A549 (cell line): ENCODE results near the gene ARID1B. TPM values are rescaled to one million over a fixed set of nuclear protein-coding genes. Genes with fewer than 3 reads are reported as not detected.
A peak's percentile ranks its signal among the peaks of the same experiment; 100 is the strongest.

Experiments
- ATAC-seq, 2 experiments: fragments of 200-7000 bp in 1 of 2; fragments of >200 bp in 1 of 2; cut with Nextera tagmentation in 1 of 2; cut with Tn5 transposase in 1 of 2; 3 replicates each; pipeline versions ENCODE4 v1.8.0 to v1.9.1; 2018 to 2020; ENCODE audit warnings: mild to moderate bottlenecking in 1 of 2, moderate library complexity in 1 of 2
- CTCF ChIA-PET: fragments of 300-600 bp; sonication (Branson Sonifier 250); formaldehyde crosslinking; extraction: SDS; loops from one replicate; lab custom pipeline; 2021; ENCODE audit warnings: antibody characterized with exemption, inconsistent platforms; lab: Yijun Ruan, JAX
- POLR2A ChIA-PET: fragments of 350-600 bp; formaldehyde crosslinking; extraction: SDS; loops from one replicate; lab custom pipeline; 2021; ENCODE audit warnings: antibody characterized with exemption, inconsistent platforms; lab: Yijun Ruan, JAX
- DNase-seq, 2 experiments: peaks; one replicate each; pipeline versions ENCODE4 v3.0.0 to v3.0.0-alpha.2; 2011 to 2016; ENCODE audit warnings: low read depth in 1 of 2, low spot score in 1 of 2
- FAIRE-seq: peaks from 2 replicates; lab custom pipeline; 2011; peaks lifted over from hg19 to GRCh38; lab: Jason Lieb, UNC
- H3K27ac ChIP-seq, 2 experiments: fragments of >200 bp; sonication (Bioruptor Twin); formaldehyde crosslinking; 3 replicates each; pipeline ENCODE4 v1.5.1; 2016 to 2017
- H3K4me1 ChIP-seq: fragments of >200 bp; sonication (Bioruptor Twin); formaldehyde crosslinking; 3 replicates; pipeline ENCODE4 v1.6.1; 2016
- H3K4me2 ChIP-seq: fragments of >200 bp; sonication (Bioruptor Twin); formaldehyde crosslinking; 3 replicates; pipeline ENCODE4 v1.6.1; 2016
- H3K4me3 ChIP-seq: fragments of >200 bp; sonication (Bioruptor Twin); formaldehyde crosslinking; 3 replicates; pipeline ENCODE4 v1.5.1; 2016
- H3K9me3 ChIP-seq: fragments of >200 bp; sonication (Bioruptor Twin); formaldehyde crosslinking; 3 replicates; pipeline ENCODE4 v1.6.1; 2016
- ATOH8 ChIP-seq: fragments of 250-450 bp; sonication (Bioruptor Pico); IDR thresholded peaks from 2 replicates; pipeline ENCODE4 v1.5.0; 2020; ENCODE audit warnings: low read depth, mild to moderate bottlenecking, moderate library complexity
- BHLHE40 ChIP-seq: IDR thresholded peaks from 2 replicates; pipeline ENCODE4 v1.6.1; 2012; ENCODE audit warnings: low read depth, low read length, inconsistent platforms
- CBX8 ChIP-seq: fragments of 200-600 bp; sonication (generic); IDR thresholded peaks from 2 replicates; pipeline ENCODE4 v1.6.1; 2016
- CHD4 ChIP-seq: fragments of 200-600 bp; sonication (generic); IDR thresholded peaks from 2 replicates; pipeline ENCODE4 v1.6.1; 2016; ENCODE audit warnings: antibody characterized with exemption, mild to moderate bottlenecking, borderline replicate concordance
- E2F6 ChIP-seq: IDR thresholded peaks from 2 replicates; pipeline ENCODE4 v1.6.1; 2012; ENCODE audit warnings: low read depth, borderline replicate concordance
- EHF ChIP-seq: fragments of 250-450 bp; sonication (Bioruptor Pico); IDR thresholded peaks from 2 replicates; pipeline ENCODE4 v1.5.0; 2020; ENCODE audit warnings: mild to moderate bottlenecking
- EP300 ChIP-seq, 2 experiments: fragments of >200 bp; sonication (Bioruptor Twin); formaldehyde crosslinking; IDR thresholded peaks; 2 replicates in 1 of 2; 3 replicates in 1 of 2; pipeline ENCODE4 v1.6.1; 2016 to 2017
- ESRRA ChIP-seq: fragments of 150-350 bp; IDR thresholded peaks from 2 replicates; pipeline ENCODE4 v1.6.1; 2014; ENCODE audit warnings: mild to moderate bottlenecking, low read length, borderline replicate concordance
- FOSB ChIP-seq: fragments of 250-450 bp; sonication (Bioruptor Pico); IDR thresholded peaks from 2 replicates; pipeline ENCODE4 v1.5.0; 2020; ENCODE audit warnings: mild to moderate bottlenecking, moderate library complexity
- FOSL2 ChIP-seq, 2 experiments: fragments of 450-650 bp in 1 of 2; fragments of >200 bp in 1 of 2; sonication (Bioruptor Twin) in 1 of 2; formaldehyde crosslinking; IDR thresholded peaks; 2 replicates each; pipeline versions ENCODE4 v1.5.0 to v1.6.1; 2016 to 2020; ENCODE audit warnings: mild to moderate bottlenecking in 1 of 2, moderate library complexity in 1 of 2
- FOXS1 ChIP-seq: fragments of 250-450 bp; sonication (Bioruptor Pico); IDR thresholded peaks from 2 replicates; pipeline ENCODE4 v1.5.0; 2020; ENCODE audit warnings: mild to moderate bottlenecking, moderate library complexity
- GATA3 ChIP-seq: IDR thresholded peaks from 2 replicates; pipeline ENCODE4 v1.6.1; 2012; ENCODE audit warnings: borderline replicate concordance
- HDAC2 ChIP-seq: fragments of 200-600 bp; sonication (generic); IDR thresholded peaks from 2 replicates; pipeline ENCODE4 v1.6.1; 2016
- HEYL ChIP-seq: fragments of 250-450 bp; sonication (Bioruptor Pico); IDR thresholded peaks from 2 replicates; pipeline ENCODE4 v1.8.0; 2021; ENCODE audit warnings: mild to moderate bottlenecking, moderate library complexity
- HOXB13 ChIP-seq: fragments of 250-450 bp; sonication (Bioruptor Pico); IDR thresholded peaks from 2 replicates; pipeline ENCODE4 v1.5.0; 2020; ENCODE audit warnings: low read depth, mild to moderate bottlenecking, moderate library complexity
- JUNB ChIP-seq: fragments of >200 bp; sonication (Bioruptor Twin); formaldehyde crosslinking; IDR thresholded peaks from 2 replicates; pipeline ENCODE4 v1.6.1; 2016
- KDM1A ChIP-seq: fragments of 200-600 bp; sonication (generic); IDR thresholded peaks from 2 replicates; pipeline ENCODE4 v1.6.1; 2016; ENCODE audit warnings: low read depth, mild to moderate bottlenecking
- KDM5A ChIP-seq: fragments of 200-600 bp; sonication (generic); IDR thresholded peaks from 2 replicates; pipeline ENCODE4 v1.6.1; 2016; ENCODE audit warnings: antibody characterized with exemption, mild to moderate bottlenecking
- MAX ChIP-seq: IDR thresholded peaks from 2 replicates; pipeline ENCODE4 v1.6.1; 2012
- POLR2A ChIP-seq: IDR thresholded peaks from 2 replicates; pipeline ENCODE4 v1.6.1; 2012; ENCODE audit warnings: mild to moderate bottlenecking, low read length
- RAD21 ChIP-seq, 2 experiments: fragments of >200 bp in 1 of 2; sonication (Bioruptor Twin) in 1 of 2; formaldehyde crosslinking in 1 of 2; IDR thresholded peaks in 1 of 2; conservative IDR thresholded peaks in 1 of 2; 2 replicates in 1 of 2; 3 replicates in 1 of 2; pipeline ENCODE4 v1.6.1; 2012 to 2018; ENCODE audit warnings: inconsistent platforms in 1 of 2
- RCOR1 ChIP-seq: fragments of 150-350 bp; IDR thresholded peaks from 2 replicates; pipeline ENCODE4 v1.6.1; 2014; ENCODE audit warnings: antibody characterized with exemption, low read length, low read depth
- RFX5 ChIP-seq: fragments of 450-650 bp; IDR thresholded peaks from 2 replicates; pipeline ENCODE4 v1.7.1; 2014; ENCODE audit warnings: antibody characterized with exemption, mild to moderate bottlenecking, moderate library complexity
- TFCP2L1 ChIP-seq: fragments of 250-450 bp; sonication (Bioruptor Pico); IDR thresholded peaks from 2 replicates; pipeline ENCODE4 v1.5.0; 2021; ENCODE audit warnings: mild to moderate bottlenecking
- USF2 ChIP-seq: fragments of 450-650 bp; IDR thresholded peaks from 2 replicates; pipeline ENCODE4 v1.6.1; 2014; ENCODE audit warnings: antibody characterized with exemption
- ZC3H11A ChIP-seq: fragments of 450-650 bp; IDR thresholded peaks from 2 replicates; pipeline ENCODE4 v1.6.1; 2014; ENCODE audit warnings: antibody characterized with exemption, mild to moderate bottlenecking
- ZFP36 ChIP-seq: fragments of 450-650 bp; IDR thresholded peaks from 2 replicates; pipeline ENCODE4 v1.6.1; 2014; ENCODE audit warnings: borderline replicate concordance; ENCODE audit not compliant: partially characterized antibody
- ZSCAN20 ChIP-seq: fragments of 250-450 bp; sonication (Bioruptor Pico); IDR thresholded peaks from 2 replicates; pipeline ENCODE4 v1.8.0; 2022; ENCODE audit warnings: mild to moderate bottlenecking, moderate library complexity
- WGBS: methylation state at CpG from one replicate; pipeline ENCODE4 v1.1.6; 2017; ENCODE audit errors: missing lambda C conversion rate; 5-methylcytosine and 5-hydroxymethylcytosine counted together
- polyA plus RNA-seq, 4 experiments: library from polyadenylated mRNA; depleted of rRNA in 3 of 4; stranded (reverse); fragments of >200 nt; fragmentation: RNase III in 1 of 4; extraction: RNeasy Plus Mini Kit Qiagen cat#74134 plus additional on column Dnase treatment in 1 of 4; gene quantifications; 2 replicates in 3 of 4; 3 replicates in 1 of 4; pipeline ENCODE4 v1.2.3, GENCODE V29; 2011 to 2017

Gene ARID1B
- polyA plus RNA-seq, 2 of the 4 experiments (the other 2 are of a cell fraction): 13.5 to 16.3 TPM

- FAIRE-seq: no peak
- H3K9me3 ChIP-seq: no peaks in the 10 kb centered on the region
- H3K4me3 ChIP-seq: no peak overlapping the region
- 69% methylated on average over 5 of the region's 5 CpGs for WGBS
- H3K4me2 ChIP-seq: no peak overlapping the region
- CTCF ChIA-PET: no interaction called here
- no peak for TF ChIP-seq ZC3H11A
- no peak for TF ChIP-seq ZSCAN20 (CRISPR knock-in tag)
- TF ChIP-seq RFX5: no peak
- no peak for TF ChIP-seq JUNB
- TF ChIP-seq RCOR1: no peak
- TF ChIP-seq EHF (CRISPR knock-in tag): no peak
- TF ChIP-seq FOSB (CRISPR knock-in tag): no peak
- no peak for TF ChIP-seq HDAC2
- no peak for TF ChIP-seq HEYL (CRISPR knock-in tag)
- no peak for TF ChIP-seq POLR2A
- no peak for TF ChIP-seq BHLHE40
- TF ChIP-seq ESRRA: no peak
- TF ChIP-seq MAX: no peak
- TF ChIP-seq, all 56 proteins: peak for 0
- Histone ChIP-seq H3K27ac (no peak overlapping the region), H3K4me1 (peaks cover 20% of the 10 kb centered on the region)
- DNase-seq (no peak), ATAC-seq (no peak)
- POLR2A ChIA-PET: no interaction called here
Measured at GRCh38 chr6:156928972-156929371, 151.8 kb downstream of the ARID1B start.

- WGBS: 100% methylated on average over 3 of the region's 3 CpGs
- Histone ChIP-seq H3K9me3 (no peaks in the 10 kb centered on the region), H3K4me1 (peaks cover 15% of the 10 kb centered on the region), H3K27ac (no peak overlapping the region), H3K4me2 (no peak overlapping the region), H3K4me3 (no peak overlapping the region)
- TF ChIP-seq ESRRA (no peak), GATA3 (no peak), RAD21 (conservative IDR thresholded peaks at IDR 0.05 in 1 of 2, IDR thresholded peaks at IDR 0.05 in 1 of 2) (no peak), HOXB13 (CRISPR knock-in tag) (no peak), HDAC2 (no peak), TFCP2L1 (CRISPR knock-in tag) (no peak), ZFP36 (no peak), KDM5A (no peak), CBX8 (no peak), FOXS1 (no peak), EHF (CRISPR knock-in tag) (no peak), FOSB (CRISPR knock-in tag) (no peak), KDM1A (no peak)
- DNase-seq (no peak), ATAC-seq (no peak), FAIRE-seq (no peak)
- ChIA-PET POLR2A (interaction anchor here (0.7 kb wide), 1 partner anchor 91 kb away, joined by 5 read pairs; no protein-coding TSS in a partner anchor), CTCF (no interaction called here)
Measured at GRCh38 chr6:156931283-156931682, 154.1 kb downstream of the ARID1B start.

GRCh38 chr6:156933201-156934068 lies 156.3 kb downstream of the ARID1B start:
- peak overlapping the region; percentile 34; the same call in 2 of the 3 replicates for H3K4me2 ChIP-seq
- H3K27ac ChIP-seq: no peak overlapping the region
- no peak for FAIRE-seq
- DNase-seq: no peak
- H3K9me3 ChIP-seq: no peaks in the 10 kb centered on the region
- H3K4me1 ChIP-seq: peaks cover 15% of the 10 kb centered on the region
- ChIA-PET POLR2A (no interaction called here), CTCF (interaction anchor here (1.8 kb wide), 1 partner anchor 20 kb away, joined by 3 read pairs; no protein-coding TSS in a partner anchor)
- WGBS: 70% methylated on average over 7 of the region's 7 CpGs
- TF ChIP-seq POLR2A (no peak), E2F6 (no peak), RFX5 (no peak), ATOH8 (CRISPR knock-in tag) (no peak), EP300 (IDR thresholded peaks at IDR 0.05) (no peak), CHD4 (no peak), USF2 (no peak), FOSL2 (IDR thresholded peaks at IDR 0.05) (no peak), FOSL2 (CRISPR knock-in tag; IDR thresholded peaks at IDR 0.05) (no peak)
- ATAC-seq: peak in 1 of 2 experiments; percentile 73; a peak in 3 of 6 replicates
- no peak overlapping the region for H3K4me3 ChIP-seq
